Epithelial cell of prostate (primary cell): Measurements from ENCODE around the gene SLAMF6.

Source experiments
- DNase-seq: peaks from one replicate; pipeline ENCODE4 v3.0.0-alpha.2; 2011; ENCODE audit warnings: low read depth, low spot score
- H3K27ac ChIP-seq: fragments of 450-650 bp; 2 replicates; pipeline ENCODE4 v1.5.1; 2017; ENCODE audit warnings: mild to moderate bottlenecking

Gene SLAMF6

GRCh38 chr1:160438317-160438918, 84.6 kb downstream of the SLAMF6 start:
- H3K27ac ChIP-seq = no peak overlapping the region
- DNase-seq = no peak

DNA sequence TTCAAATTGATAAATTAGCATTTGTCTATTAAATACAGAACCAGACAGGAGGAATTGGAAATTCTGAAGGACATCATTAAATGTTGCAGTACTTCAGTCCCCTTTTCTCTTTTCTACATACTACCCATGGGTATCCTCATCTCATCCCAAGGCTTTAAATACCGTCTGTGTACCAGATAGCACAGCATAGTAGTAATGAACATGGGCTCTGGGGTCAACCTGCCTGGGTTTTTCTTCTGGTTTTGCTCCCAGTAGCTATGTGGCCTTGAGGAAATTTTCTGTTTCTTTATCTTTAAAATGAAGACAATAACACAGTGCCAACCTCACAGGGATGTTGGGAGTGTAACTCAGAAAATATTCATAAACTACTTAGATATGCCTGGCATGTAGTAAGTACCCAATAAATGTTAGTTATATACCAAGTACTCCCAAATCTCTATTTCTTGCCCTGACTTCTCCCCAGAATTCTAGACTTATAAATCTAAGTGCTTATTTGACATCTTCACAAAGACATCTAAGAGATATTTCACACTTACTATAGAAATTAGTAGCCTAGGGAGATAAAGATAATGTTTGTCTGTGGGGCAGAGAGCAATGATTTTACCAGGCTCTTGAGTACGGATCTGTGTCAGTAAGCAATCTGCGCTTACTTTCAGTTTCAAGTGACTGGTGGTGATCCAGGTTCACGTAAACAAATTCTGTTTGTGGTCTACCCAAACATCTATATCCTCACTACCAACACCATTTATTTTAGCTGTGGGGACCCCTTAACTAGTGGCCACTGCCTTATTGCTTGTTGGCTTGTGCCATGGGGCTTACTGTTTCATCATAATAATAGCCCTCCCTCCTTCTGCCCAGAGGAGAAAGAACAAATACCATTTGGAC, 85.4 kb downstream of the SLAMF6 start:
- H3K27ac ChIP-seq = no peak overlapping the region

GRCh38 chr1:160436966-160437365, 86.1 kb downstream of the SLAMF6 start:
- DNase-seq = no peak
- no peak overlapping the region for H3K27ac ChIP-seq

More for the DNA sequence above, 85.4 kb downstream of the SLAMF6 start:
- no peak for DNase-seq
